GM12801 (cell line): ENCODE data around the gene ABHD16B.

Experiments used
- TF ChIP-seq, protein P1 (sequence below): IDR thresholded peaks from one replicate; pipeline ENCODE4 v1.5.1; 2011; ENCODE audit warnings: control low read depth; ENCODE audit not compliant: insufficient read length; ENCODE audit errors: extremely low read depth

ABHD16B gene

DNA sequence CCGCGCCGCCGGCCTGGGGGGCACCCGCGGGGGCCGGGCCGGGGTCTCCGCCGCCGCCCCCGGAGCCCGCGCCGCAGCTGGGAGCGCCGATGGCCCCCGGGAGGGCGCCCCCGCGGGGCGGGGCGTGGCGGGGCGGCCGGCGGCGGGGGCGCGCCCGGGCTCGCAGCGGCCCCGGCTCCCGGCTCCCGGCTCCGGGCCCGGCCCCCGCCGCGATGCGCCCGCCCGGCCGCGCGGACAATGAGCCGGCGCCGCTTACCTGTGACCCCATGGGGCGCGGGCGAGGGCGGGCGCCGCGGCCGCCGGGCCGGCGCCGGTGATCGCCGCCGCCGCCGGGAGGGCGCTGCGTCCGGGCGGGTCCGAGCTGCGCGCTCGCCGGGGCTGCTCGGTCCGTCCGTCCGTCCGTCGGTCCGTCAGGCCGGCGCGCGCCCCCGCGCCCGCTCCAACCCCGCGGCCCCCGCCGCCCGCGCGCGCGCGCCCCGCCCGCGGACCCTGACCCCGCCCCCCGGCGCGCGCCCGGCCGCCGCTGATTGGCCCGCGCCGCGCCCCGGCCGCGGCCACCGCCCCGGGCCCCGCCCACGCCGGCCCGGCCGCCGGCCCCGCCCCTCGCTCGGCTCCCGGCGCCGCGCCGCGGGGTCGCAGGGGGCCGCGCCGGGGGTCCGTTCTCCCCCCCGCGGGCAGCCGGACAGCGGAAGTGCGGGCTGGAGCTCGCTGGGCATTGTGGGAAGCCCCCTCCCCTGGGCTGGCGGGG is 30.3 kb upstream of the ABHD16B start, which contains the start of gene ZBTB46:
Gene ZBTB46 (minus strand): TSS at position 424 of the 748 bp plus-strand sequence. CDS start 40,507 bp downstream, outside the sequence.
- TF ChIP-seq, protein P1, sequence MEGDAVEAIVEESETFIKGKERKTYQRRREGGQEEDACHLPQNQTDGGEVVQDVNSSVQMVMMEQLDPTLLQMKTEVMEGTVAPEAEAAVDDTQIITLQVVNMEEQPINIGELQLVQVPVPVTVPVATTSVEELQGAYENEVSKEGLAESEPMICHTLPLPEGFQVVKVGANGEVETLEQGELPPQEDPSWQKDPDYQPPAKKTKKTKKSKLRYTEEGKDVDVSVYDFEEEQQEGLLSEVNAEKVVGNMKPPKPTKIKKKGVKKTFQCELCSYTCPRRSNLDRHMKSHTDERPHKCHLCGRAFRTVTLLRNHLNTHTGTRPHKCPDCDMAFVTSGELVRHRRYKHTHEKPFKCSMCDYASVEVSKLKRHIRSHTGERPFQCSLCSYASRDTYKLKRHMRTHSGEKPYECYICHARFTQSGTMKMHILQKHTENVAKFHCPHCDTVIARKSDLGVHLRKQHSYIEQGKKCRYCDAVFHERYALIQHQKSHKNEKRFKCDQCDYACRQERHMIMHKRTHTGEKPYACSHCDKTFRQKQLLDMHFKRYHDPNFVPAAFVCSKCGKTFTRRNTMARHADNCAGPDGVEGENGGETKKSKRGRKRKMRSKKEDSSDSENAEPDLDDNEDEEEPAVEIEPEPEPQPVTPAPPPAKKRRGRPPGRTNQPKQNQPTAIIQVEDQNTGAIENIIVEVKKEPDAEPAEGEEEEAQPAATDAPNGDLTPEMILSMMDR = no peak

DNA sequence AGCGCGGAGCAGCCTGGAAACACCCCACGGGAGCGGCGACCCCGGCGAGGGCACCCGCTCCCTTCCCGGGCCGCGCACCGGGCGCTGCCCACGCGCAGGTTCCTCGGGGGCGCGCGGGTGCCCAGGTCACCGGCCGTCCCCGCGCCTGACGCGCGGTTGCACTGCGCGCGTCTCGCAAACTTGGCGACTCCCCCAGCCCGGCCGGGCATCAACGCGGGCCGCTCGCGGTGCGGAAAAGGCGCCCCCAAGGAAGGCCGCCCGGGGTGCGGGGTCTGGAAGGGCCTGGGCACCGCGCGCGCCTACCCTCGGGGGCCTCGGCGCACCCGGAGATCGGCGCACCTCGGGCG is 29.7 kb upstream of the ABHD16B start:
- TF ChIP-seq, protein P1 = no peak

DNA sequence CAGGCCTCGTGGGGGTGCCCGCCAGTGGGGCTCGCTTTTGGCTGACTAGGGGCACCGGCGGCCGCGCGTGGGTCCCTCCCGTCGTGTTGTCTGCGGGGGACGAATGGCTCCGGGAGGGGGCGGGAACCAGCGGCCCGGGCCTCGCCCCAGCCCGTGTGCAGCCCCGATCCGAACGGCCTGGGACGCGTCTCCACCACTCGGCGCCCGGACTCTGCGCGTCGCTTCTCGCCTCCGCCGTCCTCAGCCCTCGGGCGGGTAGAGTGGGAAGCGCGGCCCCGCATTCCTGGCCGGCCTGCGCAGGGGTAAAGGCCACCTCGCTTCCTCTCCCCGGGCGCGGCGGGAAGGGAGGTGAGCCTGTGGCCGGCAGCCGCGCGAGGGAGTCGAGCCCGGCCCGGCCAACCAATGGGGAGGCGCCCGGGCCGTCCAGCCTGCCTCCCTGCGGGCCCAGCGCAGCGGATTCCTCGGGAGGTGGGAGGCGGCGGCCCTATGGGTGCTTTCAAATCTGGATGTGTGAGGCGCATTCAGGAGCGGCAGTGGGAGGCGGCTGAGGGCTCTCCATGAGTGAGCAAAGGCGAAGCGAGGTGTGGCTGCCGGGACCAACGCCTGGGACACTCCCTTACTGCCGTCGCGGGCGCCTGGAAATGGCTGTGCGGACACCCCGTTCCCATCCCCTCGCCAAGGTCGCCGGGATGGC is 29.2 kb upstream of the ABHD16B start:
- TF ChIP-seq, protein P1 = no peak

DNA sequence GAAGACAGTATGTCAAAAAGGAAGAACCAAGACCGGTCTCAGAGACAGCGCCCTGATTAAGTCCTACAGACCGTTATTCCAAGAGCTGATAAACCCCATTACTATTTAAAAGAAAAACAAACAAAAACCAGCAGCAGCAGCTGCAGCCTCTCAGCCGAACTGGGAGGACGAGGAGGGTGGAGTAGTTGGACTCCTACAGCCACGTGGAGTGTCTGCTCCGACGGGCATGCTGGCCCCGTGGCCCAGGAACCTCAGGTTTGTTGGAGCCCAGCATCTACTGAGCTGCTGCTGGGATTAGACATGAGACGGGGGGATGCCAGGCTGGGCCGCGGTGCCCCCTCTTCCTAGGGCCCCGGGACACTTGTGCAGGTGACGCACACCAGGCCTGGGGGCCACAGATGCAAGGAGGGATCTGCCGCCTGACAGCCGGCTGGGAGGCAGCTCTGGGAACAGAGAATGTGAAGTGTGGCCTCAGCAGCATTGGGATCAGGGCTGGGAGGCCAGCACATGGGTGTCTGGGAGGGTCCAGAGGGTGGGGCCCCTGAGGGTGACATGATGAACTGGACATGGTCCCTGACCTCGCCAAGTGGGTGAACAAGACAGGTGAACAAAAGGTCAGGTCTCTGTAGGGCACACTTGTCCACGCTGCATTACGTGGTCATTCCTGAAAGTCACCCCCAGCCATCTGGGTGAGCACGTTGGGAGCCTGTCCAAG is 27.4 kb upstream of the ABHD16B start:
- TF ChIP-seq, protein P1 = no peak

DNA sequence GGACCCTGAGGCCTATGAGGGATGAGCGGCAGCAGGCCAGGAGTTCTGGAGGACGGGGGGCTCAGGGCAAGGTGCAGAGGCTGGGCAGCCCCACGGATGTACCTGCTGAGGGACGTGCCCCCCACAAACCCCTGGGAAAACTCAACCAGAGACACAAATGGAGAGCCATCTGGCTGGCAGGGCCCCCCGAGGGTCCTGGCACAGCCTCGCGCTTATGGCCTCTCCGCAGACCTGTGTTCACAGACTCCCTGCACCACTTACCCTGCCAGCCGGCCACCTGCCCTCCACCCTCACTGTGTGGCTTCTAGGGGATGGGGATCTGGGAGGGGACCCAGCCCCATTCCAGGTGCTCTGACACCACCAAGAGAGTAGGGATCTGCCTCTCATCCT is 26.8 kb upstream of the ABHD16B start:
- TF ChIP-seq, protein P1 = no peak

DNA sequence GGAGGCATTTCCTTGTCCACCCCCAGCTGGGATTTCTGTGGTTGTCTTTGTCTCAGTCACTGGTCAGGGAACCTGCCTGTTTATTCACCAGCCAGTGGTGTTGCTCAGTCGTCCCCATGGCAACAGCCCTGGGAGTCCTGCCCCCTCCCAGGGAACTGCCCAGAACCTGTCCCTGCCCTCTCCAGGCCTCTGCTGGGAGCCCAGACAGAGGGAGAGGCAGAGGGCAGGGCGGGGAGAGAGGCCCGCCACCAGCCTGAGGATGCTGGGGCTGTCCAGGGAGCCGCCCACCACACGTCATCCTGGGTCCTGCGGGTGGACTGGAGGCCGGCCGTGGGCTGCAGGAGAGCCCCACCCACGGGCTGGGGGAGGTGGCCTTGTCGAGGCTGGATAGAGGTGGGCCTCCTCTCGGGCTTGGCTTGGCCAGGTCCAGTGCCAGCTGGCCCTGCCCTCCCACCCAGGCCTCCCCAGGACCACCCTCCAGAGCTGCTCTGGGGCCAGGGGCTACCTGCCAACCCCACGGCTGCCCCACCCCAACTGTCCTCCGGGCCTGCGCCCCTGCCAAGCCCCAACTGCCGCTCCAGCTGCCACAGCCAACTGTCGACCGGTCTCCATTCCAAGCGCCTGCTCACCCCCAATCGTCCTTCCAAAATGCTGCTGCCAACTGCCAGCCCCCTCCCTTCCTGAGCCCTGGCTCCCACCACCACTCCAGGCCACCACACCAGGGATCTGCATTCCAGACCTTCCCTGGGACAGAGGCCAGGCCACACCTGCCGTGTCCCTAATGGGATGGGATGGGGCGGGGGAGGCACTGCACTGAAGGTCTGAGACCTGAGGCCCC is 26.1 kb upstream of the ABHD16B start:
- TF ChIP-seq, protein P1 = no peak
